PFSK-1 (cell line): ENCODE measurements around the gene GNB5.

ENCODE experiments used
- POLR2AphosphoS5 ChIP-seq: IDR thresholded peaks from 2 replicates; pipeline ENCODE4 v1.6.1; 2012; ENCODE audit warnings: low read depth, mild to moderate bottlenecking, control low read depth, low read length, moderate library complexity
- TF ChIP-seq, protein P1 (sequence below), 2 experiments: IDR thresholded peaks; 2 replicates each; pipeline versions ENCODE4 v1.6.1 to v1.8.0; 2011 to 2012; ENCODE audit warnings: low read depth in 2 of 2, low read length in 2 of 2, control low read depth in 1 of 2, inconsistent platforms in 1 of 2, mild to moderate bottlenecking in 1 of 2, moderate library complexity in 1 of 2; ENCODE audit not compliant: insufficient read depth in 1 of 2

DNA sequence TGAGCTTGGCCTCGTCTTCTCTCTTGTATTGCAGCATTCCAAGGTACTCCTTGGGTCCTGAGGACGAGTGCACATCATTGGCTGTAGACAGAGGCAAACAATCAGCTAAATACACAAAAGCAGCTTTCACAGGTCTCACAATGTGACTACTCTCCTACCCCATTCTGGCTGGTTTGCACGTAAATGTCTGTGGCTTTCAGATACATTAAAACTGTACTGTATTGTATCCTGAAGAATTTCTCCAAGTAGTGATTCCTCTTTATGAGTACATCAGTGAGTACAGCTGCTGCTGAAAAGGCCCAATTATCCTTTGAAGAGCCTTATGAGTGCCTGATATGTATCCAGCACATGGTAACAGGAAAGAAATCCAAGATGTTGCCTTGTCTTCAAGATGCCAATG is 22.0 kb upstream of the GNB5 start:
- TF ChIP-seq POLR2AphosphoS5: no peak
- TF ChIP-seq, protein P1, sequence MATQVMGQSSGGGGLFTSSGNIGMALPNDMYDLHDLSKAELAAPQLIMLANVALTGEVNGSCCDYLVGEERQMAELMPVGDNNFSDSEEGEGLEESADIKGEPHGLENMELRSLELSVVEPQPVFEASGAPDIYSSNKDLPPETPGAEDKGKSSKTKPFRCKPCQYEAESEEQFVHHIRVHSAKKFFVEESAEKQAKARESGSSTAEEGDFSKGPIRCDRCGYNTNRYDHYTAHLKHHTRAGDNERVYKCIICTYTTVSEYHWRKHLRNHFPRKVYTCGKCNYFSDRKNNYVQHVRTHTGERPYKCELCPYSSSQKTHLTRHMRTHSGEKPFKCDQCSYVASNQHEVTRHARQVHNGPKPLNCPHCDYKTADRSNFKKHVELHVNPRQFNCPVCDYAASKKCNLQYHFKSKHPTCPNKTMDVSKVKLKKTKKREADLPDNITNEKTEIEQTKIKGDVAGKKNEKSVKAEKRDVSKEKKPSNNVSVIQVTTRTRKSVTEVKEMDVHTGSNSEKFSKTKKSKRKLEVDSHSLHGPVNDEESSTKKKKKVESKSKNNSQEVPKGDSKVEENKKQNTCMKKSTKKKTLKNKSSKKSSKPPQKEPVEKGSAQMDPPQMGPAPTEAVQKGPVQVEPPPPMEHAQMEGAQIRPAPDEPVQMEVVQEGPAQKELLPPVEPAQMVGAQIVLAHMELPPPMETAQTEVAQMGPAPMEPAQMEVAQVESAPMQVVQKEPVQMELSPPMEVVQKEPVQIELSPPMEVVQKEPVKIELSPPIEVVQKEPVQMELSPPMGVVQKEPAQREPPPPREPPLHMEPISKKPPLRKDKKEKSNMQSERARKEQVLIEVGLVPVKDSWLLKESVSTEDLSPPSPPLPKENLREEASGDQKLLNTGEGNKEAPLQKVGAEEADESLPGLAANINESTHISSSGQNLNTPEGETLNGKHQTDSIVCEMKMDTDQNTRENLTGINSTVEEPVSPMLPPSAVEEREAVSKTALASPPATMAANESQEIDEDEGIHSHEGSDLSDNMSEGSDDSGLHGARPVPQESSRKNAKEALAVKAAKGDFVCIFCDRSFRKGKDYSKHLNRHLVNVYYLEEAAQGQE (IDR thresholded peaks at IDR 0.05; ENCODE audit: insufficient read depth in 1 of 2, low read depth in 2 of 2, low read length in 2 of 2): no peak
